ENCODE measurements around the gene RRM2. TPM values are rescaled to one million over a fixed set of nuclear protein-coding genes. Genes with fewer than 3 reads are reported as not detected.

RRM2 gene
- total RNA-seq (2022; extraction: Qiagen RNA extraction): 190 to 245 TPM (median 220 TPM) in 5 replicates

DNA sequence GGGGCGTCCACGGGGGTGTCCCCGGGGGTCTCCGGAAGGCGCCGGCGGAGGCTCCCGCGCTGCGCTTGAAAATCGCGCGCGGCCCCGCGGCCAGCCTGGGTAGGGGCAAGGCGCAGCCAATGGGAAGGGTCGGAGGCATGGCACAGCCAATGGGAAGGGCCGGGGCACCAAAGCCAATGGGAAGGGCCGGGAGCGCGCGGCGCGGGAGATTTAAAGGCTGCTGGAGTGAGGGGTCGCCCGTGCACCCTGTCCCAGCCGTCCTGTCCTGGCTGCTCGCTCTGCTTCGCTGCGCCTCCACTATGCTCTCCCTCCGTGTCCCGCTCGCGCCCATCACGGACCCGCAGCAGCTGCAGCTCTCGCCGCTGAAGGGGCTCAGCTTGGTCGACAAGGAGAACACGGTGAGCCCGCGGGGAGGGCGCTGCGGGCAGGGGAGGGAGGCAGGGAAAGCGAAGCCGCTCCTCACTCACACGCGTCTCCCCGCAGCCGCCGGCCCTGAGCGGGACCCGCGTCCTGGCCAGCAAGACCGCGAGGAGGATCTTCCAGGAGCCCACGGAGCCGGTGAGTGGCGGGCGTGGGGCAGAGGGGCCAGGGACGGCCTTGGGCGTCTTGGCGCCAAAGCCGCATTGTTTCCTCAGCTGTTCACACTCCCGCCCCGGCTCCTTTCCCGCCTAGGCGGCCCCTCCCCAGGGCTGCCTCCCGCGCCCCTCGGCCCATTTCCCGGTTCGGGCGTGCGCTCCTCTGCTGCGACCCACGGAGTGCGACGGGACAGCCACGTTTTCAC, at the start of gene RRM2:
Gene RRM2 (plus strand): TSS at position 240 of the 781 bp plus-strand sequence. CDS start 60 bp downstream, at position 300.

DNA sequence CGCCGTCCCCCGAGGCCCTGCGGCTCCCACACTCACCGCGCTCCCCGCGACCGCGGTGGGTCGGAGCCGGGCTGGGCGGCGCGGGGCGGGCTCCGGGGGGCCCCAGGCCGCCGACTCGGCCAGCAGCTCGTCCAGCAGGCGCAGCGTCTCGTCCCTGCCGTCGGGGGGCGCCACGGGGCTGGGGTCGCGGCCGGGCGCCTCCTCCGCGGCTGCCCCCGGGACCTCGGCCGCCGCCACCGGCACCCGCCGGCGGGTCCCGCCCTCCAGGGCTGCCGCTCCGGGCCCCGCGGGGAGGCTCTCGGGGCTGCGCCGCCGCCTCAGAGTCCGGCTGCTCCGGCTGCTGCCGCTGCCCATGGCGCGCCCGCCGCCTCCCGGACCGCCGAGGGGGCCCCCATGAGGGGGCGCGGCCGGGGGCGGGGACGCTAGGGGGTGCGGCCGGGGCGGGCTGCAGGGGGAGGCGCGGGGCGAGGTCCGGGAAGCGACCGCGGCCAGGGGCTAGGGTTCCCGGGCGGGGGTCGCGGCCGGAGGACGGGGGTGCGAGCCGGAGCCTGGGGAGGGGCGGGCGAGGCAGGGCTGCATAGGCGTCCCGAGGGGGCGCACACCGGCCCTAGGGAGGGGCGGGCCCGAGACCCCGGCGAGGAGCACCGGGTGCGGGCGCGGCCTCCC, 42.5 kb upstream of the RRM2 start, which contains the start of gene CYS1:
Gene CYS1 (minus strand): TSS at position 542 of the 666 bp plus-strand sequence. CDS start 188 bp downstream, at position 354.

Other genes with a start within 250 kb of the RRM2 start
- 0.88 to 1.5 TPM (median 1.1 TPM) in 5 replicates for gene GRHL1, start 171.0 kb upstream of the RRM2 start, total RNA-seq (2022; extraction: Qiagen RNA extraction)
- 3.1 to 4.7 TPM (median 3.9 TPM) in 5 replicates for gene KLF11, start 79.2 kb upstream of the RRM2 start, total RNA-seq (2022; extraction: Qiagen RNA extraction)
- 1.1 to 2.0 TPM (median 1.5 TPM) in 5 replicates for gene CYS1, start 42.3 kb upstream of the RRM2 start, total RNA-seq (2022; extraction: Qiagen RNA extraction)
- gene HPCAL1, start 180.2 kb downstream of the RRM2 start, total RNA-seq (2022; extraction: Qiagen RNA extraction): 178 to 259 TPM (median 249 TPM) in 5 replicates

Data from A549 treated with Mapracorat at 1 μM for 4 hours (cell line).